Bronchial epithelial cell (primary cell): ENCODE results near the gene KRT10. TPM values are rescaled to one million over a fixed set of nuclear protein-coding genes. Genes with fewer than 3 reads are reported as not detected.

Experiments
- DNase-seq: peaks from one replicate; pipeline ENCODE4 v3.0.0-alpha.2; 2010; ENCODE audit warnings: low read depth
- FAIRE-seq: peaks from 2 replicates; lab custom pipeline; 2011; peaks lifted over from hg19 to GRCh38; lab: Jason Lieb, UNC
- H3K27me3 ChIP-seq: 2 replicates; pipeline ENCODE4 v1.5.1; 2011; ENCODE audit warnings: low read length; ENCODE audit not compliant: control insufficient read depth, insufficient read depth
- H3K36me3 ChIP-seq: 2 replicates; pipeline ENCODE4 v1.5.1; 2011; ENCODE audit warnings: low read length; ENCODE audit not compliant: control insufficient read depth, insufficient read depth
- H3K4me3 ChIP-seq: 2 replicates; pipeline ENCODE4 v1.5.1; 2011; ENCODE audit warnings: mild to moderate bottlenecking, low read depth, low read length, control low read depth
- total RNA-seq: library from RNA; depleted of rRNA; stranded (reverse); fragments of >200 nt; gene quantifications from 2 replicates; pipeline ENCODE4 v1.2.1, GENCODE V29; 2014
- TF ChIP-seq, protein P1 (sequence below): IDR thresholded peaks from 2 replicates; pipeline ENCODE4 v1.5.1; 2011; ENCODE audit warnings: mild to moderate bottlenecking, moderate library complexity, low read length, control low read depth, inconsistent platforms; ENCODE audit not compliant: insufficient read depth, severe bottlenecking

The KRT10 gene
- 5.8 and 6.3 TPM in 2 replicates for total RNA-seq

DNA sequence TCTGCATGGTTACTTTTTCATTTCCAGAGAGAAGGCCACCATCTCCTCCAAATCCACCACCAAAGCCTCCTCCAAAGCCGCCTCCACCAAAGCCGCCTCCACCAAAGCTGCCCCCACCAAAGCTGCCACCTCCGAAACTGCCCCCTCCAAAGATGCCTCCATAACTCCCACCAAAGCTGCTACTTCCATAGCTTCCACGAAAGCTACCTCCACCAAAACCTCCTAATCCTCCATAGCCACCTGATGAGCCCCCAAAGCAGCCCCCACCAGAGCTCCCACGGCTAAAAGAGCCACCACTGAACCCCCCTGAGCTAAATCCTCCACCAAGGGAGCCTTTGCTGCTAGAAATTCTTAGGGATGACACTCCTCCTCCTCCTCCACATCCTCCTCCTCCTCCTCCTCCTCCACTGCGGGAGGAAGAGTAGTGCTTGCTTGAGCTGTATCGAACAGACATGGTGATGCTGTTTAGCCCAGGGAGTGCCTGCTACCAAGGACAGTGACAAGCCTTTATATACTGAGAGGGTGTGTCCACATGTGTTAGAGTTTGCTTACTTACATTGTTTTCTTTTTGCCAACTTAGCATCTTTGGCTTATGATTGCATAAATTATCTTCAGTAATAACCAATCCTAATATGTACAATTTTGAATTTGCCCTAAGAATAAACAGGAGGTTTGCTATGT, at the start of gene KRT10:
KRT10 (minus strand) TSS at position 483 of the 681 bp plus-strand sequence; CDS start at position 454, 29 bp downstream.
- TF ChIP-seq, protein P1, sequence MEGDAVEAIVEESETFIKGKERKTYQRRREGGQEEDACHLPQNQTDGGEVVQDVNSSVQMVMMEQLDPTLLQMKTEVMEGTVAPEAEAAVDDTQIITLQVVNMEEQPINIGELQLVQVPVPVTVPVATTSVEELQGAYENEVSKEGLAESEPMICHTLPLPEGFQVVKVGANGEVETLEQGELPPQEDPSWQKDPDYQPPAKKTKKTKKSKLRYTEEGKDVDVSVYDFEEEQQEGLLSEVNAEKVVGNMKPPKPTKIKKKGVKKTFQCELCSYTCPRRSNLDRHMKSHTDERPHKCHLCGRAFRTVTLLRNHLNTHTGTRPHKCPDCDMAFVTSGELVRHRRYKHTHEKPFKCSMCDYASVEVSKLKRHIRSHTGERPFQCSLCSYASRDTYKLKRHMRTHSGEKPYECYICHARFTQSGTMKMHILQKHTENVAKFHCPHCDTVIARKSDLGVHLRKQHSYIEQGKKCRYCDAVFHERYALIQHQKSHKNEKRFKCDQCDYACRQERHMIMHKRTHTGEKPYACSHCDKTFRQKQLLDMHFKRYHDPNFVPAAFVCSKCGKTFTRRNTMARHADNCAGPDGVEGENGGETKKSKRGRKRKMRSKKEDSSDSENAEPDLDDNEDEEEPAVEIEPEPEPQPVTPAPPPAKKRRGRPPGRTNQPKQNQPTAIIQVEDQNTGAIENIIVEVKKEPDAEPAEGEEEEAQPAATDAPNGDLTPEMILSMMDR: no peak
- H3K36me3 ChIP-seq: peaks cover 2% of the 10 kb centered on the region
- no peak within 1 kb of the TSS for H3K4me3 ChIP-seq
- no peaks in the 10 kb centered on the region for H3K27me3 ChIP-seq
- FAIRE-seq: no peak
- DNase-seq: no peak

DNA sequence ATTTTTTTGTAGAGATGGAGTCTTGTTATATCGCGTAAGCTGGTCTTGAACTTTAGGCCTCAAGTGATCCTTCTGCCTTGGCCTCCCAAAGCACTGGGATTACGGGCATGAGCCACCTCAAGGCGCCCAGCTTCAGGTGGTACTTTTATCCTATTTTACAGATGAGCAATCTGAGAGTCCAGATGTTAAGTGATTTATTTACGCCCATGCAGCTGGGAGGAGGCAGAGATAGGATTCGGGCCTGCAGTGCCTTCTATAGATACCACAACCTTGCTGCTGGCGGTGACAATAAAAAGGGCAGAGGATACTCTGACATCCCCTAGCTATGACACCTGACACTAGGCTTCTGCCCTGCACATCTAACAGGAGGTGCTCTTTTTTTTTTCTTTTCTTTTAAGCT, 48.9 kb upstream of the KRT10 start:
- TF ChIP-seq, protein P1: no peak
- Histone ChIP-seq H3K27me3 (no peaks in the 10 kb centered on the region), H3K4me3 (no peak overlapping the region), H3K36me3 (no peaks in the 10 kb centered on the region)
- no peak for FAIRE-seq
- DNase-seq: no peak

DNA sequence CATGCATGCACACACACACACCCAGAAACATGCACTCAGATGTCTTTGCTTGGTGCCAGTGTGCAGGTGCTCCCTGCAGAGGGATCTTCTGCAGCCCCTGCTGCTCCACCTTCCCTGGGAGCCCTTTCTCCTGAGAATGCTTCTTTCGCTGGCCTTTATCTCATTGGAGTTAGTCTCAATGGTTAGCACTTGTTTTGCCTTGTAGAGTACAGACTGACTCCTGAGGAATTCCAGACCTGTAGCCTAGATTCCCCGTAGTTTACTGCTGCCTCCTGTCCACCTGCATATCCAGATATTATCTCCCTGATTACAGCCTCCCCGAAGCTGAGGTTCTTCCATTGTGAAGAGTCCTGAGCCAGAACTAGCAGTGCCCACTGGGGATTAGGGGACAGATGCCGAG, 47.7 kb upstream of the KRT10 start:
- no peak for DNase-seq
- TF ChIP-seq, protein P1: no peak
- no peak for FAIRE-seq
- H3K27me3 ChIP-seq: no peaks in the 10 kb centered on the region
- no peak overlapping the region for H3K4me3 ChIP-seq
- no peaks in the 10 kb centered on the region for H3K36me3 ChIP-seq

DNA sequence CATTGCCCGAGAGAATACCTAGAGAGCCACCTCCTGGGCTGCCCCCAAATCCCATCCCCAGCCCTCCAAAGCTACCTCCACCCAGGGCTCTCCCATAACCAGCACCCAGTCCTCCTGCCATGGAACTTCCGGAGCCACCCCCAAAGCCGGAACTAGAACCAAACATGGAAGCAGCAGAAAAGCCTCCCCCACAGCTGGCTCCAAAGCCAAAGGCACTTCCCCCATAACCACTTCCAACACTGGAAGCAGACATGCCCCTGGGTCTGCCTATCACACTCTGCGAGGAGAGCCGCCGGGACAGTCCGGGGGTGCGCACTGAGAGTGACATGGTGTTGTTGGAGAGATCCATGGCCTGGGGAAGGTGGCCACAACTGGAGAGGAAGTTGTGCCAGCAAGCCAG, 44.4 kb upstream of the KRT10 start, which contains the start of gene KRT12:
KRT12 (minus strand) TSS at position 386 of the 400 bp plus-strand sequence; CDS start at position 349, 37 bp downstream.
- no peak within 1 kb of the TSS for H3K4me3 ChIP-seq
- DNase-seq (no peak), FAIRE-seq (no peak)
- no peaks in the 10 kb centered on the region for H3K36me3 ChIP-seq
- no peaks in the 10 kb centered on the region for H3K27me3 ChIP-seq
- TF ChIP-seq, protein P1: no peak

DNA sequence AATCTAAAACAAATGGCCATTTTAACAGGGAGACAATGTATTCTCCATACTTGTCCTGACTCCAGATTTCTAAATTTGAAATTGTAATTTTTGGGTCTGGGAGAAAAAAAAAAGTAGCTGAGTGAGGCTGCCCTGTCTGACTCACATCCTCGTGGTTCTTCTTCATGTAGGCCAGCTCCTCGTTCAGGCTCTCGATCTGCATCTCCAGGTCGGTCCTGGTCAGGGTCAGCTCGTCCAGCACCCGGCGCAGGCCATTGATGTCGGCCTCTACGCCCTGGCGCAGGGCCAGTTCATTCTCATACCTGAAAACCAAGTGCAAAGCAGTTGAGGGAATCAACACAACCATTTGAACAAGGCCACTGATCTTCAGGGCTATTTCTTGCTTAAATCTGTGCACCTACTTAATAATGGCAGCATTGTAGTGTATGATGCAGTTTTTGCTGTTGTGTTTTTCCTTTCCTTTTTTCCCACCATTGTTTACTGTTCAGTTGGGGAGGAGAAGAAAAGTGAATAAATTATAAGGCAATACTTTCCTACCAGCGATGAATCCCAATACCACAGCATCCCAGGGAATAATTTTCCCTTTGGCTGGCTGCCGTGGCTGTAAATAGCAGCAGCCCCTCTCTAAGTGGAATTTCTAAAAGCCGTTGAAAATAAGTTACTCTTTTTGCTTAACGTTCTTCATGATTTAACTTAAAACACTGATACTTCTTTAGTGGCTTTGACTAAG, 42.4 kb upstream of the KRT10 start:
- FAIRE-seq: no peak
- H3K4me3 ChIP-seq: no peak overlapping the region
- TF ChIP-seq, protein P1: no peak
- no peaks in the 10 kb centered on the region for H3K27me3 ChIP-seq
- no peaks in the 10 kb centered on the region for H3K36me3 ChIP-seq
- no peak for DNase-seq
